Activated T-cell treated with anti-CD3 and anti-CD28 coated beads for 4 hours (primary cell): ENCODE measurements around the gene STRN4.
A peak's percentile ranks its signal among the peaks of the same experiment; 100 is the strongest.

Source experiments
- DNase-seq: peaks from one replicate; pipeline ENCODE4 v3.0.0-alpha.2; 2020

The STRN4 gene

DNA sequence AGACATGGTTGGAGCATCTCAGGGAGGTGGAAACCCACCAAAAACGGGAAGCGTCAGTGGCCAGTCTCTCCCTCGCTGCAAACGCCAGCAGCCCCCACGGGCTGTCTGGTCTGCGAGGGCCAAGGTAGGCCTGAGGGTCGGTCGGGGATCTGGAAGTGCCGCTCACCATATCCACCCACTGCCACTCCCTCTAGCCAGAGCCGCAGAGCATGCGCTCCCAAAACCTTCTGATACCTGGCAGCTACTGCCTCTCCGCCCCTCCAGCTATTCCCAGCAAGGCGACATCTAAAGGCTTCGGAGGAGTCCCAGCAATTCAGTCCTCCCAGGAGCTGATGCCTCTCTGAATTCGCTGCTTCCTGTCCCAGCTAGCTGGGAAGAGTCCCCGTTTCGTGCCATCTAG lies 4.8 kb downstream of the STRN4 start:
- no peak for DNase-seq

DNA sequence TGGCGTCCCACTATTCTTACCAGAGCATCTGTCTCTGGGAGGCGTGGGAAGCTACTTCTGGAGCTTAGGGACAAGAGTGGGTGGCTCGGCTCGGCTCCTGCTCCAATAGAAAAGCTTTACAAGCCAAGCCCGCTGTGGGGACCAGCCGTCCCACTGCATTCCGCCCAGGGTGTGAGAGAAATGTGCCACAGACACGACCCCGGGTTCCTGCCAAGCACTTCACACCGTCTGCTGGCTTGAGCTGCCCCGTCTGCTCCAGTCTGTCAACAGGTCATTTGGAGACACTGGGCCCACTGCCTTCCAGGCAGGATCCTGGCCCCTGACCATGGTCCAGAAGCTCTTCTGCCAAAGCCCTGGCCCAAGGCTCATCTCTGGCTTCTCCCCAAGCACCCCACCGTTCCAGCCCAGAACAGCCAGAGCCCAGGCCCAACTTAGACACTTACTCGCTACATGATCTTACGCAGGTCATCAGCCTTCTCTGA lies 6.9 kb downstream of the STRN4 start:
- DNase-seq: no peak

DNA sequence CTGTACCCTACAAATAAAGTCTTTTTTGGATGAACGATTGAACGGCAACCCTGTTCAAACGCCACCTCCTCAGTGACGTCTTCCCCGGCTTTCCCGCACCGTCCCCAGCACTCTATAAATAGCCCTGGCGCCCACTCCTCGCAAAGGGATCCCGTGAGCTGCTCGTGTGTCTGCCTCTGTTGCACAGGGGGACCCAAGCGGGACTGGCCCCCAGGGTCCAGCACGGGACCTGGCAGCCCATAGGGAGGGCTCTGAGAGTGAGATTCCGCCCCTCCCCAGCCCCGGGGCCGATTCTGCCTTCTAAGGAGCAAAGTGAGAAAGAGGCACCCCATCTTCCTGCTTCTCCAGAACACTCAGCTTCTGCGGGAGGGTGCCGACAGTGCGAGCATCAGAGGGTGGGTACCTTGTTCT lies 8.5 kb downstream of the STRN4 start:
- no peak for DNase-seq

- no peak for DNase-seq
Observed at GRCh38 chr19:46737298-46737654, 9.0 kb downstream of the STRN4 start.

DNA sequence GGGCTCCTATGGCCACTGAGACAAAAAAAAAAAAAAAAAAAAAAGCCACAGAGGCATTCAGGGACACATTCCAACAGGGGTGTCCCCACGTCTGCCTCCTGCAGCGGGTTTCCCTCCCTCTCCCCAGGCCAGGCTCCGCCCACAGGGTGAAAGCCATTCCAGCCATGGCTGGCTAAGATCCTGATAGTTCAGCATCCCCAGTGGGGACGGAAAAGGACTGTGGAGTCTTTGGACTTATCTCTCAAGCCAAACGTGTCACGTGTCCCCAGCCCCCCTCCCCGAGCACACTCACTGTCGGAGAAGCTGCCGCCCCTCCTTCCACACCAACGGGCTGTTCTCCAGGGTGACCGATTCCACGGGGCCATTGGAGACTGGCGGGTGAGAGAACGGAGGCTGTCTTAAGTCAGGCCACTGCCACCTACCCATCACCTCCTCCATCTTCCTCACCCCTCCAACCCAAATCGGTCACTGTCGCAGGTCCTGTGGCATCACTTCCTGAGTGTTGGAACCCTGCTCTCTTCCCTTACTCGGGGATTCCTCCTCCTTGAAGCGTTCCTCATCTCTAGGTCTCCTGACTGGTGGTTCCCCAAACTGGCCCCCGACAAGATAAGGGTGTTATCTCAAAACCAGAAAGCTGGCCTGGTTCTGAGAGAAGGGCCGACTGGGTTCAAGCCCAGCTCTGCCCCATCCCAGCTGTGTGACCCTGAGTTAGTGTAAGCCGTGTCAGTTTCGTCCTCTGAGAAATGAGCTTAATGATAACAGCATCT lies 9.5 kb downstream of the STRN4 start:
- DNase-seq: no peak

- no peak for DNase-seq
Observed at GRCh38 chr19:46733690-46734292, 12.5 kb downstream of the STRN4 start.

- no peak for DNase-seq
Observed at GRCh38 chr19:46732966-46733689, 13.1 kb downstream of the STRN4 start.

GRCh38 chr19:46732172-46732938 lies 13.9 kb downstream of the STRN4 start:
- DNase-seq: no peak

DNA sequence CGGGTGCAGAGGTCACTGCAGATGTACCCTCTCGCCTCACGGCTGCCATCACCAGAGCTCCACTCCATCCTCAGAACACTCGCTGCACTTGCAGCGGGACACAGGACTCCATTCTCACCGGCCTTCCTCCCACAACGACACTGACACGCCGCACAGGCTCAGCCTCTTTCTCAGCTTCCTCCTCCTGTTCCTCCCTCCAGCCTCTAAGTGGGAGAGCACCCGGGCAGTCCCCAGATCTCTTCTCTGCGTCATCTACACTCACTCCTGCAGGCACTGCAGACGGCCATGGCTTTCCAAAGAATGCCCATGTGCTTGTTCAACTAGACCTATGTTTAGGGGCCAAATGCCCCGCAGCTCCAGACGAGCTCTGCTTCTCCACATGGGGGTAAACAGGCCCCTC lies 14.7 kb downstream of the STRN4 start:
- no peak for DNase-seq

GRCh38 chr19:46731007-46731501 lies 15.2 kb downstream of the STRN4 start:
- no peak for DNase-seq

DNA sequence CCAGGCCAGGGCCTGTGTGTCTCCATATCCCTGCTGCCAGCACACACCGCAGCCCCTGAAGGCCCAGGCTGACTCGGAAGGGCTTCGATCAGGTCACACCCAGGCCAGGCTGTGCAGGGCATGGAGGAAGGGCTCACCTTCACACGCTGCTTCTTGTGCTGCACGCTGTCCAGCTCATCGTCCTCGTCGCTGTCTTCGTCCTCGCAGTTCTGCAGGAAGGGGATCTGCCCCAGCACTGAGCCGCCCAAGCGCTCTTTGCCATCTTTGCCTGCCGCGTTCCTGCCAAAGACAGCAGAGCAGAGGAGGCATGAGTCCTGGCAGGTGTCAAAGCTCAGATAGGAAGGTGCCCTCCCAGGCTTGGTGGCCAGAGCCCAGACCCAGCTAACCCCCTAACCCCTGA lies 15.7 kb downstream of the STRN4 start:
- DNase-seq: no peak

DNA sequence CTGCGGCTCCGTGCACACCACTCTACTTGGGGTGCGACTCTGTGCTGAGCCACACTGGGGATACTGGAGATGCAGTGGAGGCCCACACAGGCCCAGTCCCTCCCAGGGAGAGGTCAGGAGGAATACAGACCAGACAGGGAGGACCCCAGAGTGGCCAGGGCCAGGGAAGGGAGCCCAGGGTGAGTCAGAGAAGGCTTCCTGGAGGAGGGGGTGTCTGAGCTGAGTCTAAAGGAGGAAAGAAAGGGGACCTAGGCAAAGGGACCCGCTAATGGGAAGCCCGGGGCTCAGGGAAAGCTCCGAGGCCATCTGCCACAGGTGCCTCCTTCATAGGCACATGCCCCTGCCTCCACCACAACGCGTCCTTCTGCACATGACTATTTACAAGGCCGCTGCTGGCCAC lies 16.1 kb downstream of the STRN4 start:
- no peak for DNase-seq

DNA sequence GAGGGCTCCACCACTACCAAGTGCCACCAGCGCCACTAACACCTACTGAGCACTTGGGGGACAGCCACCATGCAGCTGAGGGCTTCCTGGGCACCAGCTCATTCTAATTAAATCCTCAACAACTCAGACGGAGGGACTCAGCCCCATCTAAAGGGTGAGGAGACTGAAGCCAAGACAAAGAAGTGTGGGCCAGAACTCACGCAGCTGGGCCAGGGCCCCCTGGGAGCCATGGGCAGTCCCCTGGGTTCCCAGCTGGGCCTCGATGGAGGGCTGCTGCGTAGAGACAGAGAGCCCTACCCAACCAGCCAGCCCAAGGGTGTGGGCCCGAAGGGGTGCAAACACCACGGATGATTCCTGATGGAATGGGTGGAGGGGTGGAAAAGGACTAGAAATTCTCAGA lies 16.6 kb downstream of the STRN4 start:
- DNase-seq: no peak

DNA sequence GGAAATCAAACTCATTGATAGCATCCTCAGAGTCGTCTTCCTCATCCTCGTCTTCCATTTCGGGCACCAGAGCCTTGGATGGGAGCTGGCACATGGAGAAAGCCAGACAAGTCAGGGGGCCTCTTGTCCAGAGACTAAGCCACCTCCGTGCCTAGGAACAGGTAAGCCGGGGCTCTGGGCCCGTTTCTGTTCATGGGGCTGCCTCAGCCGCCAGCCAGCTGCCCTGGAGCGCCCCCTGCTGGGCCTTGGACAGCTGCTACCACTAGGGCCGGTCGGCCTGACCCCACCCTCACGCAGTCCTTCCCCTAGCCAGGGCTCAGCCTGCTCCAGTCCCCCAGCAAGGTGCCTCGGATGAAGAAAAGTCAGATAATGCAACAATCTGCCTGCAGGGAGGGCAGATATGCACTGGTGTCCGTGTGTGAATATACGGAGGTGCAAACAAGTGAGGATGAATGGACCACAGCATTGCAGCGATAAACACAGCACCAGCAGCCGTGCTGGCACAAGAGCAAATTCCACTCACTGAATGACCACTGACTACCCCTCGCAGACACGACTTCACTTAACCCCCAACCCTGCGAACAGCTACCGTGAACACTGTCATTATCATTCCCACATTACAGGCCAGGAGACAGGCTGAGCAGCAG lies 17.4 kb downstream of the STRN4 start:
- DNase-seq: peak; percentile 73

- no peak for DNase-seq
Observed at GRCh38 chr19:46728208-46728607, 18.0 kb downstream of the STRN4 start.

DNA sequence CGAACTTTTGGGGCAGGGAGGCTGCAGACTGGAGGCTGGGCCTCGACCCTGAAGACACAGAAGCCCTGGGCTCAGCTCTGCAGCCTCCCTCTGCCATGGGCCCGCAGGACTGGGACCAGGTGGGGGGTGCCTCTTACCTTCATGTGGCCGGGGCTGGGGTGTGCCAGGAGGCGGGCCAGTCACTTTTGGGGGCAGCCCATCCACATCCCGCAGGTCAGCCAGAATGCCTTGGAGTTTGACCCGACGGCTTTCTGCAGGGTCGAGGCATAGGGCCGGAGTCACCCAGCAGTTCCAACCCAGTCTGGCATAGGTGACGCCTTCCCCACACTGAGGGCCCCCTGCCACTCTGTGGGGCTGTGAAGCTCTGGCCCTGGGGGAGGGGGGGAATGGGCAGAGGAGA lies 18.5 kb downstream of the STRN4 start:
- DNase-seq: no peak

- DNase-seq: no peak
Observed at GRCh38 chr19:46726971-46727501, 19.2 kb downstream of the STRN4 start.

DNA sequence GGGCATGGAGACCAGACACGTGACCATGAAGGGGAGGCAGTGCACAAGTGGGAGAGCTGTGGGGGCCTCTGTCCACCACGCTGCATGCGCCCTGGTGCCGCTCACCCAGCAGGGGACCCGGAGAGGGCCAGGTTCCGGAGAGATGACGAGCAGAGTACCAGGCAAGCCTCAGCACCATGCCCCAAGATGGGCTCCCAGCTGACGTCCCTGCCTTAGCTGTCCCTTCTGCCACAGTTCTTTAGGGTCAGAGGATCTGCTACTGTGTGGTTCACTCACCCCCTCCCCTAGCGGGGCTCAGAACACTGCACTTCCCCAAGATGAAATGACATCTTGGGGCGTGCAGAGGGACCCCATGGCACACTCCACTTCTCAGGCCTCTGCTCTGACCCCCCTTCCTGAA lies 19.7 kb downstream of the STRN4 start:
- no peak for DNase-seq

GRCh38 chr19:46725859-46726393 lies 20.3 kb downstream of the STRN4 start:
- no peak for DNase-seq

- DNase-seq: no peak
Observed at GRCh38 chr19:46725036-46725820, 21.0 kb downstream of the STRN4 start.

DNA sequence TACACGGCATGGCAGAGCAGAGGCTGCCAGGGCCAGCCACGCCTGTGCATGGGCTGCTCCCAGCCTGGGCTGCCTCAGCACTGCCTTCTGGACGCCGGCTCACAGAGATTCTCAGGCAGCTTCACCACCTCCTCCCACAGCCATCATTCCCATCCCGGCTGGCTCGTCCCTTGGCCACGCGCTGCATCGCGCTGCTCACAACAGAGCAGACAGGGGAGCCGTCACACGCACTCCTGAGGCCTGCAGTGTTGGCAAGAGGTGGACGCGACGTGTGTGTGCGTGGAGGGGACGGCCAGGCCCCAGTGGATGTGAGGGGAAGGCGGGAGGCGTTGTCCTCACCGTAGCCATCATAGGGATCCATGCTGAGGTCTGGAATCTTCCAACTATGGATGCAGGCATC lies 21.8 kb downstream of the STRN4 start:
- no peak for DNase-seq
